Panc1 (cell line): ENCODE data around the gene PDPK1. TPM values are rescaled to one million over a fixed set of nuclear protein-coding genes. Genes with fewer than 3 reads are reported as not detected.

Experiments used
- ATAC-seq: fragments of 200-7000 bp; cut with Tn5 transposase; 2 replicates; pipeline ENCODE4 v1.9.1; 2020; ENCODE audit warnings: mild to moderate bottlenecking, moderate library complexity
- BruUV-seq: library from RNA; stranded (reverse); fragments of 400-500 nt; replicated peaks from 2 replicates; lab custom pipeline; 2021; lab: Mats Ljungman, UMichigan
- CTCF ChIA-PET: fragments of 300-600 bp; sonication (Branson Sonifier 250); formaldehyde crosslinking; loops from one replicate; lab custom pipeline; 2022; ENCODE audit warnings: antibody characterized with exemption; lab: Charles Lee
- POLR2A ChIA-PET: fragments of 300-600 bp; sonication (Branson Sonifier 250); formaldehyde crosslinking; loops from one replicate; lab custom pipeline; 2022; ENCODE audit warnings: antibody characterized with exemption; lab: Charles Lee
- DNase-seq: peaks from one replicate; pipeline ENCODE4 v3.0.0-alpha.2; 2010; ENCODE audit warnings: low read depth, low spot score
- H3K27ac ChIP-seq: 2 replicates; pipeline ENCODE4 v1.5.1; 2011; ENCODE audit warnings: mild to moderate bottlenecking, low read length, inconsistent platforms
- H3K27me3 ChIP-seq: fragments of 200-500 bp; sonication (Bioruptor generic); 2 replicates; pipeline ENCODE4 v1.6.0; 2014; ENCODE audit warnings: low read length, inconsistent platforms; ENCODE audit not compliant: control insufficient read depth, insufficient read depth
- H3K36me3 ChIP-seq: fragments of 200-500 bp; sonication (Bioruptor generic); 2 replicates; pipeline ENCODE4 v1.5.1; 2014; ENCODE audit warnings: inconsistent platforms, mild to moderate bottlenecking, low read length, moderate library complexity; ENCODE audit not compliant: control insufficient read depth, insufficient read depth
- H3K4me1 ChIP-seq: 2 replicates; pipeline ENCODE4 v1.5.1; 2011; ENCODE audit warnings: inconsistent platforms, mild to moderate bottlenecking, low read length, moderate library complexity; ENCODE audit not compliant: control insufficient read depth, insufficient read depth
- H3K4me3 ChIP-seq, 2 experiments: 2 replicates each; pipeline ENCODE4 v1.5.1; 2011 to 2012; ENCODE audit warnings: low read depth in 2 of 2, low read length in 2 of 2, mild to moderate bottlenecking in 2 of 2, inconsistent platforms in 1 of 2, moderate library complexity in 1 of 2
- H3K9me3 ChIP-seq: fragments of 200-500 bp; sonication (Bioruptor generic); 2 replicates; pipeline ENCODE4 v1.5.1; 2014; ENCODE audit warnings: low read depth, mild to moderate bottlenecking, inconsistent platforms, low read length, moderate library complexity; ENCODE audit not compliant: control insufficient read depth, insufficient read depth
- CTCF ChIP-seq: fragments of 450-650 bp; IDR thresholded peaks from 2 replicates; pipeline ENCODE4 v1.5.1; 2017; ENCODE audit warnings: mild to moderate bottlenecking
- POLR2AphosphoS5 ChIP-seq: IDR thresholded peaks from 2 replicates; pipeline ENCODE4 v1.6.1; 2012; ENCODE audit warnings: mild to moderate bottlenecking, low read depth, low read length, moderate library complexity
- SIN3A ChIP-seq: IDR thresholded peaks from 2 replicates; pipeline ENCODE4 v1.6.1; 2012; ENCODE audit warnings: low read depth, mild to moderate bottlenecking, low read length, moderate library complexity, borderline replicate concordance; ENCODE audit not compliant: insufficient read depth
- TCF7L2 ChIP-seq: IDR thresholded peaks from 2 replicates; pipeline ENCODE4 v1.6.1; 2011; ENCODE audit warnings: mild to moderate bottlenecking, low read depth, low read length, inconsistent platforms
- in situ Hi-C: cut with HindIII; loops from 2 replicates; pipeline ENCODE4 v1.10.0; 2016; ENCODE audit warnings: low sequenced_read_pairs, low pct_unique_long_range_greater_than_20kb
- intact Hi-C: fragments of 100-400 bp; cut with micrococcal nuclease; formaldehyde crosslinking; loops from one replicate; pipeline ENCODE4 v1.10.0; 2022; ENCODE audit not compliant: unreplicated experiment
- total RNA-seq: library from RNA; stranded (reverse); gene quantifications from one replicate; pipeline ENCODE4 v1.2.1, GENCODE V29; 2021; ENCODE audit not compliant: unreplicated experiment
- TF ChIP-seq, protein P1 (sequence below), 2 experiments: IDR thresholded peaks; 2 replicates each; pipeline ENCODE4 v1.6.1; 2011 to 2012; ENCODE audit warnings: low read depth in 2 of 2, control low read depth in 1 of 2, low read length in 1 of 2, mild to moderate bottlenecking in 1 of 2, moderate library complexity in 1 of 2; ENCODE audit not compliant: insufficient read depth in 1 of 2

The PDPK1 gene
- total RNA-seq, 1 experiment from 2014 or later: 43.2 TPM

DNA sequence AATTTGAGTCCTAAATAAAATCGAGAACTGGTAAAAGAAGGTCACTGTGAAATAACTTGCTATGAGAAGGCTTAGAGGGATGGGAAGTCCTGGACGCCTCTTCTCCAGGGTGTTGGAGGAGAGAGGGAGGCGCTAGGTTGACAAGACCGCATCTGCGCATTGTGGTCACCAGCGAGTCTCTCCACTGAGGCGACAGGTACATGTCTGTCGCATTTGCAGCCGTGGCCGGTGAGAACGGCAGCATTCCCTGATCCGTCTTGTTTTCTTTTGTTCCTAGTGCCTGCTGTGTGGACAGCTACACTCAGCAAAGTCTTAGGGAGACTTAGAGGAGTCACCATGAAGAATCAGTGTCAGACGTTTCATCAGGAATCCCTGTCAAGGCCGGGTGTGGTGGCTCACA, 32.1 kb upstream of the PDPK1 start:
- in situ Hi-C loops: no loop called here
- ATAC-seq: no peak
- BruUV-seq: no TSS peak
- H3K4me1 ChIP-seq: peaks cover 23% of the 10 kb centered on the region
- no peak for DNase-seq
- ChIA-PET CTCF (no interaction called here), POLR2A (no interaction called here)
- intact Hi-C loops: no loop called here
- H3K27me3 ChIP-seq: no peaks in the 10 kb centered on the region
- no peak overlapping the region for H3K4me3 ChIP-seq
- no peaks in the 10 kb centered on the region for H3K9me3 ChIP-seq
- TF ChIP-seq, protein P1, sequence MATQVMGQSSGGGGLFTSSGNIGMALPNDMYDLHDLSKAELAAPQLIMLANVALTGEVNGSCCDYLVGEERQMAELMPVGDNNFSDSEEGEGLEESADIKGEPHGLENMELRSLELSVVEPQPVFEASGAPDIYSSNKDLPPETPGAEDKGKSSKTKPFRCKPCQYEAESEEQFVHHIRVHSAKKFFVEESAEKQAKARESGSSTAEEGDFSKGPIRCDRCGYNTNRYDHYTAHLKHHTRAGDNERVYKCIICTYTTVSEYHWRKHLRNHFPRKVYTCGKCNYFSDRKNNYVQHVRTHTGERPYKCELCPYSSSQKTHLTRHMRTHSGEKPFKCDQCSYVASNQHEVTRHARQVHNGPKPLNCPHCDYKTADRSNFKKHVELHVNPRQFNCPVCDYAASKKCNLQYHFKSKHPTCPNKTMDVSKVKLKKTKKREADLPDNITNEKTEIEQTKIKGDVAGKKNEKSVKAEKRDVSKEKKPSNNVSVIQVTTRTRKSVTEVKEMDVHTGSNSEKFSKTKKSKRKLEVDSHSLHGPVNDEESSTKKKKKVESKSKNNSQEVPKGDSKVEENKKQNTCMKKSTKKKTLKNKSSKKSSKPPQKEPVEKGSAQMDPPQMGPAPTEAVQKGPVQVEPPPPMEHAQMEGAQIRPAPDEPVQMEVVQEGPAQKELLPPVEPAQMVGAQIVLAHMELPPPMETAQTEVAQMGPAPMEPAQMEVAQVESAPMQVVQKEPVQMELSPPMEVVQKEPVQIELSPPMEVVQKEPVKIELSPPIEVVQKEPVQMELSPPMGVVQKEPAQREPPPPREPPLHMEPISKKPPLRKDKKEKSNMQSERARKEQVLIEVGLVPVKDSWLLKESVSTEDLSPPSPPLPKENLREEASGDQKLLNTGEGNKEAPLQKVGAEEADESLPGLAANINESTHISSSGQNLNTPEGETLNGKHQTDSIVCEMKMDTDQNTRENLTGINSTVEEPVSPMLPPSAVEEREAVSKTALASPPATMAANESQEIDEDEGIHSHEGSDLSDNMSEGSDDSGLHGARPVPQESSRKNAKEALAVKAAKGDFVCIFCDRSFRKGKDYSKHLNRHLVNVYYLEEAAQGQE (IDR thresholded peaks at IDR 0.05; ENCODE audit: insufficient read depth in 1 of 2, low read depth in 2 of 2, low read length in 1 of 2): no peak
- no peak for TF ChIP-seq TCF7L2
- no peak for TF ChIP-seq SIN3A
- TF ChIP-seq CTCF: no peak
- TF ChIP-seq POLR2AphosphoS5: no peak
- no peaks in the 10 kb centered on the region; the same call in 1 of the 2 replicates for H3K36me3 ChIP-seq
- H3K27ac ChIP-seq: no peak overlapping the region

GRCh38 chr16:2507052-2507659, 30.7 kb upstream of the PDPK1 start:
- H3K4me1 ChIP-seq: peaks cover 10% of the 10 kb centered on the region
- no TSS peak for BruUV-seq
- DNase-seq (no peak), ATAC-seq (0 out of 2 replicates have a peak, but pooled peaks have one; percentile 36)
- H3K36me3 ChIP-seq: no peaks in the 10 kb centered on the region; the same call in 1 of the 2 replicates
- POLR2A ChIA-PET: no interaction called here
- CTCF ChIA-PET: no interaction called here
- no peak overlapping the region for H3K4me3 ChIP-seq
- intact Hi-C loops: no loop called here
- H3K9me3 ChIP-seq: no peaks in the 10 kb centered on the region
- in situ Hi-C loops: no loop called here
- H3K27ac ChIP-seq: no peak overlapping the region
- H3K27me3 ChIP-seq: no peaks in the 10 kb centered on the region
- TF ChIP-seq TCF7L2 (no peak), CTCF (no peak), SIN3A (no peak), POLR2AphosphoS5 (no peak)
- TF ChIP-seq, protein P1 (IDR thresholded peaks at IDR 0.05; ENCODE audit: insufficient read depth in 1 of 2, low read depth in 2 of 2, low read length in 1 of 2): no peak
